Mucosa of descending colon (tissue), 3 donors: Measurements from ENCODE around the gene ZNF429. TPM values are rescaled to one million over a fixed set of nuclear protein-coding genes. Genes with fewer than 3 reads are reported as not detected.
A peak's percentile ranks its signal among the peaks of the same experiment; 100 is the strongest.
"Not testable (repeated sequence)": the region's sequence is repeated elsewhere in the genome, so short reads cannot be mapped to it uniquely, and the experiment has no call there.

ENCODE experiments used
- ATAC-seq: fragments of 200-7000 bp; cut with Tn5 transposase; one replicate; pipeline ENCODE4 v1.9.1; 2020; ENCODE audit warnings: mild to moderate bottlenecking, moderate library complexity
- DNase-seq, 3 donors: peaks; one replicate each; pipeline ENCODE4 v3.0.0-alpha.2; 2020
- H3K36me3 ChIP-seq: fragments of 200-600 bp; one replicate; pipeline ENCODE4 v1.8.0; 2021; ENCODE audit warnings: low read depth, mild to moderate bottlenecking
- H3K4me1 ChIP-seq: fragments of 200-600 bp; one replicate; pipeline ENCODE4 v1.8.0; 2021; ENCODE audit warnings: low read depth, mild to moderate bottlenecking
- H3K4me3 ChIP-seq: fragments of 200-600 bp; one replicate; pipeline ENCODE4 v1.8.0; 2021; ENCODE audit warnings: mild to moderate bottlenecking
- H3K9me3 ChIP-seq: fragments of 200-600 bp; one replicate; pipeline ENCODE4 v1.8.0; 2021; ENCODE audit warnings: mild to moderate bottlenecking
- intact Hi-C, 2 donors: fragments of 100-400 bp; cut with DNase I in 1 of 2; cut with micrococcal nuclease in 1 of 2; formaldehyde crosslinking; loops; one replicate each; pipeline versions ENCODE4 v1.11.0 to v1.11.1; 2022; cut with DNase I, micrococcal nuclease
- total RNA-seq, 3 donors: library from RNA; stranded (reverse); fragmentation: NEBNext Ultra II Directional in 2 of 3; extraction: Animal tissue kit (Norgen Biotek cat#: 25700) in 2 of 3; gene quantifications; one replicate each; pipeline versions ENCODE4 v1.2.1 to v1.2.4, GENCODE V29; 2021 to 2023
- TF ChIP-seq, protein P1 (sequence below): fragments of 200-600 bp; IDR thresholded peaks from one replicate; pipeline ENCODE4 v1.8.0; 2022; ENCODE audit warnings: antibody characterized with exemption, mild to moderate bottlenecking
- donor health status: DM: no; HTN: no; CAD: no; lungs with moderate emphysema.
- donor health status: DM: no; HTN: no; CAD: no.
- donor health status: DM: no; HTN: yes; CAD: no.

ZNF429 gene
- total RNA-seq, 3 donors from 2014 or later, result 16.5 to 18.7 (median 16.6) TPM

DNA sequence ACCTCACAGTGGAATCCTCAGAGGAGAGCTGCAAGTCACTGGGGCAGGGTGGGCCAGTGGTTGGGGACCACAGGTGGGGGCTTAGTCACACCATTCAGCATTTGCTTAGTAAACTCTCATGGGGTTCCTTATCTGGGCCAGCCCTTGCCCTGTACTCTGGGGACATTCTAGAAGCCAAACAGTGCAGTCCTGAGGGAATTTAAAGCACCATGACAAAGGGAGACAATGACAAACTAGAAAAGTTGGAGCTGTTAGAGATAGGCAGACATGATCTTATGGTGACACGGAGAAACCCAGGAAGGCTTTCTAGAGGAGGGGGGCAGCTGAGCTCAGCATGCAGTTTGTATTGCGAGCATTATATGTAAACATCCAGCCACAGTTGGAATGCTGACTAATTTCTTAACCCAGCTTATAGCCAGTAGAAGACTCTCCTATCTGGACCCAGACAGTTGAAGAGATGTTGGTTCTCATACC is 87.6 kb downstream of the ZNF429 start:
- DNase-seq, result no peak
- H3K4me3 ChIP-seq, result no peak overlapping the region
- no peaks in the 10 kb centered on the region for H3K9me3 ChIP-seq
- ATAC-seq, result no peak
- TF ChIP-seq, protein P1, sequence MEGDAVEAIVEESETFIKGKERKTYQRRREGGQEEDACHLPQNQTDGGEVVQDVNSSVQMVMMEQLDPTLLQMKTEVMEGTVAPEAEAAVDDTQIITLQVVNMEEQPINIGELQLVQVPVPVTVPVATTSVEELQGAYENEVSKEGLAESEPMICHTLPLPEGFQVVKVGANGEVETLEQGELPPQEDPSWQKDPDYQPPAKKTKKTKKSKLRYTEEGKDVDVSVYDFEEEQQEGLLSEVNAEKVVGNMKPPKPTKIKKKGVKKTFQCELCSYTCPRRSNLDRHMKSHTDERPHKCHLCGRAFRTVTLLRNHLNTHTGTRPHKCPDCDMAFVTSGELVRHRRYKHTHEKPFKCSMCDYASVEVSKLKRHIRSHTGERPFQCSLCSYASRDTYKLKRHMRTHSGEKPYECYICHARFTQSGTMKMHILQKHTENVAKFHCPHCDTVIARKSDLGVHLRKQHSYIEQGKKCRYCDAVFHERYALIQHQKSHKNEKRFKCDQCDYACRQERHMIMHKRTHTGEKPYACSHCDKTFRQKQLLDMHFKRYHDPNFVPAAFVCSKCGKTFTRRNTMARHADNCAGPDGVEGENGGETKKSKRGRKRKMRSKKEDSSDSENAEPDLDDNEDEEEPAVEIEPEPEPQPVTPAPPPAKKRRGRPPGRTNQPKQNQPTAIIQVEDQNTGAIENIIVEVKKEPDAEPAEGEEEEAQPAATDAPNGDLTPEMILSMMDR, result no peak
- no peaks in the 10 kb centered on the region for H3K4me1 ChIP-seq
- intact Hi-C loops, result no loop called here
- H3K36me3 ChIP-seq, result no peaks in the 10 kb centered on the region

DNA sequence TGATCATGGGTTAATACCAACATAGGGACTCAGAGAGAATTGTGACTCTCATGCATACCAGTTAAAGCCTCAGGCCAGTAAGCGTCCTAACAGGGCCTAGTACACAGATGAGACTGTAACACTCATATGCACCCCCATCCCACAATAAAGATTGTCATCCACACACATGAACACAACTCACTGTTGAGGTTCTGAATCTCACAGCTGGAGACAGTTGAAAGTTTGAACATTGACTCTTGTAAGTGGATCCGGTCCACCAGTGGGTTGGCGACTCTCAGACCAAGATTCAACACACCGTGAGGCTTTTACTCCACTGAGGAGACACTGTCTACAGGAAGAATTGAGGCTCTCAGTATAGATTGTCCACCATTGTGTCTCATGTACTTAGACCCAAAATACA is 88.1 kb downstream of the ZNF429 start:
- no peaks in the 10 kb centered on the region for H3K36me3 ChIP-seq
- H3K4me1 ChIP-seq, result no peaks in the 10 kb centered on the region
- no peak overlapping the region for H3K4me3 ChIP-seq
- TF ChIP-seq, protein P1, result no peak
- no peak for ATAC-seq
- H3K9me3 ChIP-seq, result no peaks in the 10 kb centered on the region
- intact Hi-C loops, result no loop called here
- DNase-seq, result no peak

DNA sequence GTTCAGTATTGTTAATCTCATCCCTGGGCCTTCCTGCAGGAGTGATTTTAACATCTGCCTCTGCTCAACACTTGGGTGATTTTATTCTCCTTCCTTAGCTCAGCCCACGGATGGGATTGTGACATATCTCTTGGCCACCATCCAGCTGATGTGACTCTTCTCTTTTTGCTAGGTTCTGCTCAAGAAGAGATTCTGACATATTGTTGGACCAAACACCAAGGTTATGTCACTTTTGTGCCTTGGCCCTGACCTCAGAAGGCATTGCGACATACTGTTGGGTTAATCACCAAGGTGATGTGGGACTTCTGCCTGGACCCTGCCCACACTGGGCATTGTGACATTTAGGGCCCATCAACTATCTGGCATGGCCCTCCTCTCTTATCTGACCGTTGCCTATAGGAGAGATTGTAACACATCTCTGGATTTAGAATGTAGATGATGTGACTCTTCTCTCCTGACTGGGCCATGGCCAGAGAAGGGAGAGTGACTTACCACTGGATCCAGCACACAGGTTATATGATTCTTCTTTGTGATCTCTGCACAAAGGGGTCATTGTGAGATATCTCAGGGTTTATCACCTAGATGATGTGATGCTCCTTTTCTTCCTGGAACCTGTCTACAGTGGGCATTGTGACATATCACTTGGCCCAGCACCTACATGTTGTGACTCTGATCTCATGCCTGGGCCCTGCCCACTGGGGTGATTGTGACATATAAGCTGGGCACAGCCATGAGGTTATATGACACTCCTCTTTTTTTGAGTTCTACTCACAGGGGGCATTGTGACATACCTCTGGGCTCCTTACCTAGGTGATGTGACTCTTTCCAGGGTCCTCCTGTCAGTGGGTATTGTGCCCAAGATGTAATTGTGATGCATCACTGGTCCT is 88.8 kb downstream of the ZNF429 start:
- TF ChIP-seq, protein P1, result no peak
- Histone ChIP-seq H3K36me3 (no peaks in the 10 kb centered on the region), H3K9me3 (no peaks in the 10 kb centered on the region), H3K4me3 (no peak overlapping the region), H3K4me1 (no peaks in the 10 kb centered on the region)
- ATAC-seq (peak; percentile 27), DNase-seq (no peak)
- intact Hi-C loops, result no loop called here

DNA sequence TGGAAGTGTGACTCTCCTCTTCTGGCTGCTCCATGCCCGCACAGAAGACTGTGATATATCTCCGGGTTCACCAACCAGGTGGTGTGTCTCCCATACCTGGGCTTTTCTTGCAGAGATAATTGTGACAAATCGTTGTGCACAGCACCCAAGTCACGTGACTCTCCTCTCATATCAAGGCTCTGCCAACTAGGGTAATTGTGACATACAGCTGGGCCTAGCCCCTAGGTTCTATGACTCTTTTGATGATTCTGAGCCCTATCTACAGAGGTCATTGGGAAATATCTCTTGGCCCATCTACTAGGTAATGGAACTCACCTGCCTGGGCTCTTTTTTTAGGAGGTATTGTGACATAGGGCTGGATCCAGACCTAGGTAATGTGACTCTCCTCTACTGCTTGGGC is 89.8 kb downstream of the ZNF429 start:
- ATAC-seq (no peak), DNase-seq (no peak)
- Histone ChIP-seq H3K4me1 (no peaks in the 10 kb centered on the region), H3K36me3 (no peaks in the 10 kb centered on the region), H3K4me3 (no peak overlapping the region), H3K9me3 (no peaks in the 10 kb centered on the region)
- TF ChIP-seq, protein P1, result no peak
- intact Hi-C loops, result no loop called here

DNA sequence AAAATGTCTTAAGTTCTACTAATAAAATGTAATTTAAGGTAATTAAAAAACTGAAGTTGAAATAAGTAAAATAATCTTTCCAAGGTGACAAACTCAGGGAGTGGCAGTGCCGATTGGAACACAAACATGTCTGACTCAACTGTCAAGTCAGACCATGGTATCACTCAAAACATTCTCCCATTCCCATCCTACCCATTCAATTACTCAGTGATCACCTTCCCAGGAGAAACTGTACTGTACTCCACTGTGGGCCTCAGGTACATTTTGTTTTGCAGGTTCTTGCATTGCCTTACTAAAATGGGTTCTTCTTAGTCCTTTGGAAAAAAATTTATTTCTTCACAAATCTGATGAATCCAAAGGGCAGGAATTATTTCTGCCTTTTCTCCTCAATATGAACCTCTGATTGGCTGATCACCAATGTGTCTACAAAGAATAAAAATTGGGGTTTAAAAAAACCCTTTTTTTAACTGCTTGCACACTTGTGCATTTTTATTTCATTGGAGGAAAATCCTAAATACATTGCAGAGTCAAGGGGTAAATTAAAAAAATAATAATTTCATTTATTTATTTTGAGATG is 96.8 kb downstream of the ZNF429 start:
- Histone ChIP-seq H3K4me3 (no peak overlapping the region), H3K9me3 (no peaks in the 10 kb centered on the region), H3K4me1 (peaks cover 17% of the 10 kb centered on the region), H3K36me3 (no peaks in the 10 kb centered on the region)
- ATAC-seq (no peak), DNase-seq (no peak)
- intact Hi-C loops, result no loop called here
- TF ChIP-seq, protein P1, result no peak

DNA sequence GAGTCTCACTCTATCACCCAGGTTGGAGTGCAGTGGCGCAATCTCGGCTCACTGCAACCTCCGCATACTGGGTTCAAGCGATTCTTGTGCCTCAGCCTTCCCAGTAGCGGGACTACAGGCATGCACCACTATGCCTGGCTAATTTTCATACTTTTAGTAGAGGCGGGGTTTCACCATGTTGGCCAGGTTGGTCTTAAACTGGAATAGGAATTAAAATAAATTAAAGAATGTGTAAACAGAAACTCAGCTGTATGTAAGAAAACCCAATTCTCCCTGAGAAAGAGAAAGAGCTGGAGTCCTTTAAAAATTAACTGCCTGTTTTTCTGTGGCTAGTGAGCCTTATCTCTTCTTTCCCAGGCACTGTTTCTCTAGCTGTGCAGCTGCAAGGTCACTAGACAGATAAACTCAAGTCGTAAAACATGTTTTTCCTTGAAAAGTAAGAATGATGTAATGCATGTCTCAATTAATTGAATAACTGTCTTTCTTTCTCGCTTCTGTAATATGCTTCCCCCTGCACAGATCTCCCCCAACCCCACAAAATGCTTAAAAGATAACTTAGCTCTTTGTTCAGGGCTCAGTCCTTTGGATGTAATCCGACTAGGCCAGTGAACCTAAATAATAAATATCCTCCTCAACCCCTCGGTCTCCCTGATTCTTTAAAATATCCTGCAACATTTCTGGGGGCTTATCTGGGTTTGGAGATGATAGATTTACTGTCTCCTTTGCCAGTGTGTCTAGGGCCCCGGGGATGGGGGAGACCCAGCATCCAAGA is 97.4 kb downstream of the ZNF429 start:
- ATAC-seq, H3K36me3 ChIP-seq, H3K9me3 ChIP-seq, H3K4me3 ChIP-seq, intact Hi-C loops, DNase-seq: not testable (repeated sequence)
- peaks cover 17% of the 10 kb centered on the region for H3K4me1 ChIP-seq
